Heart right ventricle (tissue), 16 donors: Measurements from ENCODE around the gene PRPF6. TPM values are rescaled to one million over a fixed set of nuclear protein-coding genes. Genes with fewer than 3 reads are reported as not detected.

Experiments
- ATAC-seq, 8 donors: fragments of 200-7000 bp; cut with Tn5 transposase; one replicate each; pipeline ENCODE4 v1.9.1; 2020; ENCODE audit warnings: mild to moderate bottlenecking in 8 of 8, moderate library complexity in 8 of 8, moderate number of reproducible peaks in 1 of 8
- DNase-seq, 2 donors: peaks; one replicate each; pipeline ENCODE4 v3.0.0-alpha.2; 2020
- H3K27ac ChIP-seq, 10 donors: fragments of 200-600 bp; sonication (generic) in 2 of 10; one replicate each; pipeline versions ENCODE4 v1.5.0 to v1.8.0; 2020 to 2022; ENCODE audit warnings: mild to moderate bottlenecking in 3 of 10
- H3K27me3 ChIP-seq, 7 donors: fragments of 200-600 bp; one replicate each; pipeline ENCODE4 v1.8.0; 2021 to 2022; ENCODE audit warnings: mild to moderate bottlenecking in 2 of 7
- H3K36me3 ChIP-seq, 9 donors: fragments of 200-600 bp; sonication (generic) in 1 of 9; one replicate each; pipeline versions ENCODE4 v1.5.0 to v1.8.0; 2020 to 2022; ENCODE audit warnings: mild to moderate bottlenecking in 2 of 9
- H3K4me1 ChIP-seq, 9 donors: fragments of 200-600 bp; sonication (generic) in 1 of 9; one replicate each; pipeline versions ENCODE4 v1.5.0 to v1.8.0; 2020 to 2022; ENCODE audit warnings: mild to moderate bottlenecking in 4 of 9
- H3K4me3 ChIP-seq, 10 donors: fragments of 200-600 bp; sonication (generic) in 2 of 10; one replicate each; pipeline versions ENCODE4 v1.5.0 to v1.8.0; 2020 to 2022; ENCODE audit warnings: mild to moderate bottlenecking in 7 of 10, moderate library complexity in 2 of 10
- H3K9me3 ChIP-seq, 11 donors: fragments of 200-600 bp in 10 of 11; sonication (generic) in 2 of 11; one replicate each; pipeline versions ENCODE4 v1.5.0 to v1.8.0; 2013 to 2022; ENCODE audit warnings: mild to moderate bottlenecking in 2 of 11, control low read depth in 1 of 11, moderate library complexity in 1 of 11
- CTCF ChIP-seq, 9 donors: fragments of 200-600 bp; sonication (generic) in 2 of 9; IDR thresholded peaks; one replicate each; pipeline versions ENCODE4 v1.5.0 to v1.8.0; 2021 to 2022; ENCODE audit warnings: antibody characterized with exemption in 9 of 9, mild to moderate bottlenecking in 5 of 9, moderate library complexity in 1 of 9
- whole genome bisulfite sequencing, 2 donors: extraction: QIAGEN DNeasy Blood & Tissue Kit; methylation state at CpG; one replicate each; pipeline ENCODE4 v1.1.7; 2013; ENCODE audit warnings: inconsistent platforms in 1 of 2; 5-methylcytosine and 5-hydroxymethylcytosine counted together
- intact Hi-C, 10 donors: fragments of 100-400 bp; cut with DNase I; formaldehyde crosslinking; loops; one replicate each; pipeline versions ENCODE4 v1.11.1 to v1.14.2; 2022
- long read RNA-seq, 3 donors: library from polyadenylated mRNA; unstranded; transcript quantifications; one replicate each; pipeline ENCODE4 v2.0.0, GENCODE V29; 2020 to 2021
- polyA plus RNA-seq, 2 donors: library from polyadenylated mRNA; stranded (reverse); fragments of 200-250 nt; gene quantifications; one replicate each; pipeline ENCODE4 v1.2.3, GENCODE V29; 2013
- total RNA-seq, 10 donors: library from RNA; stranded (reverse); fragmentation: NEBNext Ultra II Directional in 3 of 10; extraction: Animal tissue kit (Norgen Biotek cat#: 25700) in 3 of 10; gene quantifications; one replicate each; pipeline versions ENCODE4 v1.2.1 to v1.2.4, GENCODE V29; 2021 to 2023
- donor health status: Arrhythmogenic right ventricular cardiomyopathy.
- donor health status: ischemic (EF 13 %, LVEDD 7.1; RV severe dilation, severe dysfunction).
- donor health status: healthy with polysubstance abuse.
- donor health status: DM: no; HTN: yes; CAD: no.
- donor health status: DM: no; HTN: no; CAD: no.
- donor health status: ischemic (EF 25% LVEDD 6.9; RV normal size, moderate dysfunction).
- donor health status: ischemic (EF 25% LVEDD 5.7; RV mildly dilated, moderate dysfunction).
- donor health status: healthy.
- donor health status: DM: yes; HTN: yes; CAD: no.
- donor health status: Ischemic cardiomyopathy.
- donor health status: ischemic (EF 35%, LVEDD 5.7; RV mildly dilated, moderate dysfunction).
- donor health status: nonischemic (EF 11% LVEDD 7.7; RV severe dilation, severe dysfunction).
- donor health status: DM: yes; HTN: yes; CAD: no.
- donor health status: PGD.
- donor health status: ischemic (EF 29% LVEDD 5.4; RV normal size, mild dysfunction).
- donor health status: nonischemic (EF 23%, LVEDD 6.1; RV moderate dilation, normal function).

PRPF6 gene, protein sequence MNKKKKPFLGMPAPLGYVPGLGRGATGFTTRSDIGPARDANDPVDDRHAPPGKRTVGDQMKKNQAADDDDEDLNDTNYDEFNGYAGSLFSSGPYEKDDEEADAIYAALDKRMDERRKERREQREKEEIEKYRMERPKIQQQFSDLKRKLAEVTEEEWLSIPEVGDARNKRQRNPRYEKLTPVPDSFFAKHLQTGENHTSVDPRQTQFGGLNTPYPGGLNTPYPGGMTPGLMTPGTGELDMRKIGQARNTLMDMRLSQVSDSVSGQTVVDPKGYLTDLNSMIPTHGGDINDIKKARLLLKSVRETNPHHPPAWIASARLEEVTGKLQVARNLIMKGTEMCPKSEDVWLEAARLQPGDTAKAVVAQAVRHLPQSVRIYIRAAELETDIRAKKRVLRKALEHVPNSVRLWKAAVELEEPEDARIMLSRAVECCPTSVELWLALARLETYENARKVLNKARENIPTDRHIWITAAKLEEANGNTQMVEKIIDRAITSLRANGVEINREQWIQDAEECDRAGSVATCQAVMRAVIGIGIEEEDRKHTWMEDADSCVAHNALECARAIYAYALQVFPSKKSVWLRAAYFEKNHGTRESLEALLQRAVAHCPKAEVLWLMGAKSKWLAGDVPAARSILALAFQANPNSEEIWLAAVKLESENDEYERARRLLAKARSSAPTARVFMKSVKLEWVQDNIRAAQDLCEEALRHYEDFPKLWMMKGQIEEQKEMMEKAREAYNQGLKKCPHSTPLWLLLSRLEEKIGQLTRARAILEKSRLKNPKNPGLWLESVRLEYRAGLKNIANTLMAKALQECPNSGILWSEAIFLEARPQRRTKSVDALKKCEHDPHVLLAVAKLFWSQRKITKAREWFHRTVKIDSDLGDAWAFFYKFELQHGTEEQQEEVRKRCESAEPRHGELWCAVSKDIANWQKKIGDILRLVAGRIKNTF
- total RNA-seq = 10 to 100 TPM; 43.8 to 53.6 (median 48.1) TPM
- 10 to 100 TPM; 27.8 to 48.4 TPM for polyA plus RNA-seq
- long read RNA-seq, donor 1, transcript PRPF6-201 (21 exons, 3,044 nt) = major isoform, 144 of 209 reads
- long read RNA-seq, donor 1, partial matches to known transcripts = 53 of 209 reads
- long read RNA-seq, donor 1, other reads (novel, unspliced or antisense) = 12 of 209 reads
- long read RNA-seq, donor 2, transcript PRPF6-201 (21 exons, 3,044 nt) = major isoform, 148 of 241 reads
- long read RNA-seq, donor 2, partial matches to known transcripts = 66 of 241 reads
- long read RNA-seq, donor 2, other reads (novel, unspliced or antisense) = 27 of 241 reads
- long read RNA-seq, donor 3, transcript PRPF6-201 (21 exons, 3,044 nt) = major isoform, 199 of 319 reads
- long read RNA-seq, donor 3, partial matches to known transcripts = 100 of 319 reads
- long read RNA-seq, donor 3, other reads (novel, unspliced or antisense) = 20 of 319 reads

GRCh38 chr20:63980806-63981728, at the start of gene PRPF6:
PRPF6 (plus strand) TSS chr20:63981132; CDS start chr20:63981246, 114 bp downstream.
- peak; percentile 45 to 98 (median 90) for TF ChIP-seq CTCF (IDR thresholded peaks at IDR 0.05)
- Histone ChIP-seq H3K36me3 (peaks cover 0 to 38% (median 23%) of the 10 kb centered on the region in 9 donors), H3K27ac (peak within 1 kb of the TSS; percentile 36 to 92 (median 86)), H3K27me3 (no peaks in the 10 kb centered on the region), H3K9me3 (no peaks in the 10 kb centered on the region), H3K4me1 (peaks cover 21 to 52% (median 43%) of the 10 kb centered on the region in 9 donors), H3K4me3 (peak within 1 kb of the TSS; percentile 83 to 100 (median 94))
- peak; percentile 96 for DNase-seq
- 0 to 1% methylated on average over 73 to 75 of the region's 75 CpGs for WGBS, 2 donors
- intact Hi-C loops = loop anchor here in 8 of 10 donors (2.0 to 10.0 kb wide), 7 partner anchors 54 to 141 kb away; partner anchors contain the start of genes C20orf204 (in 4 of the 8) and TCEA2 (in 2 of the 8)
- peak; percentile 85 to 96 (median 93) for ATAC-seq

DNA sequence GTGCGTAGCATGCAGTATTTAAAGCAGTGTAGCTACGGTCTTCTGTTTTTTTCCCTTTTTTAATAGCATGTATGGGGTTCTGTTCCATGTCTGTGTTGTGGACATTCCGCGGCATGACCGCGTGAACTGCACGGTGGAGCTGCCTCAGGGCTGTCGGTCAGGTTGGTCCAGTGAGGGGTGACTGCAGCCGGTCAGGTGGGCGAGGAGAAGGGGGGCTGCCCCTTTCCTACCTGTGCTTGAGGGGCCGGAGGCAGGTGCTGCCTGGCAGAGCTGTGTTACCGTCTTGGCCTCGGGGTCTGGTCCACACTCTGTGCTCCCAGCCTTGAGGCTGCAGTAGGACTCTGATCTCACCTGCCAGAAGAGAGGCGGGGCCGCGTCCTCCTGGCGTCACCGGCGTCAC, 49.2 kb upstream of the PRPF6 start:
- Histone ChIP-seq H3K36me3 (peaks cover 0 to 98% (median 58%) of the 10 kb centered on the region in 9 donors), H3K9me3 (no peaks in the 10 kb centered on the region), H3K4me1 (peaks cover 0 to 19% (median 4%) of the 10 kb centered on the region in 9 donors), H3K4me3 (no peak overlapping the region), H3K27me3 (no peaks in the 10 kb centered on the region), H3K27ac (peak overlapping the region in 4 of 10 donors; percentile 29 to 64 (median 55))
- TF ChIP-seq CTCF (IDR thresholded peaks at IDR 0.05) = no peak
- 88 to 93% methylated on average over 19 of the region's 19 CpGs for WGBS, 2 donors
- no peak for DNase-seq
- peak in 3 of 8 donors; percentile 1 to 6 (median 2) for ATAC-seq
- intact Hi-C loops = no loop called here

DNA sequence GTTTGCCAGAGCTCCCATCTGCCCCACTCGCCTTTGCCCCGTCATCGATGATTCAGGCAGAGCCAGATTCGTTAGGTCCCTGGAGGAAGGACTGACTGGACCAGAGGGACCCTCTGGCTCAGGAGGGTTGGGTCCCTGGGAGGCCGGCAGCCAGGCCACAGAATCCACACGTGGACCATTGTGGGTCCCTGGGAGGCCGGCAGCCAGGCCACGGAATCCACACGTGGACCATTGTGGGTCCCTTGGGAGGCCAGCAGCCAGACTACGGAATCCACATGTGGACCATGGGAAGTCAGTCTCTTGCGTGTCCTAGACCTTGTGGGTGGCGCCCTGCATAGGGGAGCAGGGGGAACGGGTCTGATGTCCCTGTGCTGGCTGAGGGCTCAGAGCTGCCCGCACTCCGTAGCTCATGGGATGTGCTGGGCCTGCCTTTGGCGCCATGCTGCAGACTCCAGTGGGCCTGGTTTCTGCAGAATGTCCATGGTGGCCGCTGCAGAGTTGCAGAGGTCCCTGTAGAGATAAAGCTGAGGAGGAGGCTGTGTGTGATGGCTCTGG, 48.2 kb upstream of the PRPF6 start:
- H3K36me3 ChIP-seq = peaks cover 0 to 96% (median 58%) of the 10 kb centered on the region in 9 donors

More for the DNA sequence above, 48.2 kb upstream of the PRPF6 start:
- ATAC-seq (no peak), DNase-seq (no peak)
- no peak for TF ChIP-seq CTCF (IDR thresholded peaks at IDR 0.05)
- 89 to 95% methylated on average over 17 of the region's 17 CpGs for WGBS, 2 donors
- Histone ChIP-seq H3K27ac (no peak overlapping the region), H3K4me1 (peaks cover 0 to 19% (median 4%) of the 10 kb centered on the region in 9 donors), H3K27me3 (no peaks in the 10 kb centered on the region), H3K9me3 (no peaks in the 10 kb centered on the region), H3K4me3 (no peak overlapping the region)
- intact Hi-C loops = no loop called here
